Measurements from ENCODE around the gene HOXA10.
A peak's percentile ranks its signal among the peaks of the same experiment; 100 is the strongest.

Gene HOXA10

GRCh38 chr7:27156508-27156898 lies 17.6 kb downstream of the HOXA10 start, which contains the start of gene HOXA7:
Gene HOXA7, minus strand, starts transcription at chr7:27156675. Its CDS starts 130 bp downstream, at chr7:27156545.
- ATAC-seq (no peak), DNase-seq (no peak)

- DNase-seq (no peak), ATAC-seq (no peak)
Observed at GRCh38 chr7:27155816-27156507, 18.2 kb downstream of the HOXA10 start.

- ATAC-seq = no peak
- DNase-seq = peak; percentile 44
Observed at GRCh38 chr7:27154901-27155815, 19.0 kb downstream of the HOXA10 start.

GRCh38 chr7:27154369-27154768 lies 19.8 kb downstream of the HOXA10 start:
- DNase-seq (no peak), ATAC-seq (no peak)

- DNase-seq = no peak
Observed at GRCh38 chr7:27153526-27153925, 20.6 kb downstream of the HOXA10 start.

GRCh38 chr7:27152816-27153442 lies 21.2 kb downstream of the HOXA10 start:
- ATAC-seq = no peak
- no peak for DNase-seq

More at GRCh38 chr7:27153526-27153925, 20.6 kb downstream of the HOXA10 start:
- ATAC-seq = no peak

- no peak for ATAC-seq
- no peak for DNase-seq
Observed at GRCh38 chr7:27151931-27152815, 21.9 kb downstream of the HOXA10 start, which contains the start of gene HOXA3. Gene HOXA3, minus strand, starts transcription at chr7:27152583. Its CDS starts 41,943 bp downstream, at chr7:27110640.

GRCh38 chr7:27151341-27151930 lies 22.7 kb downstream of the HOXA10 start:
- DNase-seq (no peak), ATAC-seq (no peak)

- DNase-seq = peak; percentile 75
Observed at GRCh38 chr7:27150568-27151340, 23.4 kb downstream of the HOXA10 start.

GRCh38 chr7:27149842-27150567 lies 24.1 kb downstream of the HOXA10 start:
- ATAC-seq = no peak
- no peak for DNase-seq

More at GRCh38 chr7:27150568-27151340, 23.4 kb downstream of the HOXA10 start:
- ATAC-seq = peak; percentile 81

- no peak for DNase-seq
Observed at GRCh38 chr7:27148756-27149641, 25.1 kb downstream of the HOXA10 start.

GRCh38 chr7:27148031-27148755 lies 25.9 kb downstream of the HOXA10 start:
- no peak for DNase-seq
- ATAC-seq = no peak

More at GRCh38 chr7:27148756-27149641, 25.1 kb downstream of the HOXA10 start:
- no peak for ATAC-seq

GRCh38 chr7:27147199-27148030 lies 26.7 kb downstream of the HOXA10 start, which contains the start of gene HOXA6:
Gene HOXA6, minus strand, starts transcription at chr7:27147774. Its CDS starts 25 bp downstream, at chr7:27147749.
- no peak for DNase-seq

GRCh38 chr7:27146491-27147198 lies 27.5 kb downstream of the HOXA10 start:
- DNase-seq = no peak
- no peak for ATAC-seq

More at GRCh38 chr7:27147199-27148030, 26.7 kb downstream of the HOXA10 start, which contains the start of gene HOXA6:
- no peak for ATAC-seq

GRCh38 chr7:27145914-27146412 lies 28.2 kb downstream of the HOXA10 start:
- ATAC-seq (no peak), DNase-seq (no peak)

Data from stimulated activated naive CD8-positive, alpha-beta T cell treated with anti-CD3 and anti-CD28 coated beads, Interleukin-15, Interleukin-2, amounts not matched to agents 100 U/mL and 50 U/mL, for 24 hours (primary cell).